ENCODE results near the gene ASL. TPM values are rescaled to one million over a fixed set of nuclear protein-coding genes. Genes with fewer than 3 reads are reported as not detected.

The ASL gene
- total RNA-seq, 2 donors from 2014 or later = 63.1 to 68.3 TPM

Other genes with a start within 250 kb of the ASL start
- 10 to 100 TPM; 18.2 to 24.0 TPM for gene VKORC1L1, start 202.7 kb upstream of the ASL start, total RNA-seq
- gene GUSB, start 93.6 kb upstream of the ASL start, total RNA-seq = 10 to 100 TPM; 78.7 to 92.5 TPM
- gene CRCP, start 39.0 kb downstream of the ASL start, total RNA-seq = 10 to 100 TPM; 45.8 to 54.7 TPM
- gene TPST1, start 129.5 kb downstream of the ASL start, total RNA-seq = 1 to 10 TPM; 4.2 to 4.6 TPM